Kasumi-1 (cell line): Measurements from ENCODE around the gene SPEM3.
A peak's percentile ranks its signal among the peaks of the same experiment; 100 is the strongest.

ENCODE experiments used
- DNase-seq, 2 experiments: peaks; one replicate each; lab custom pipeline; 2025; lab: John Stamatoyannopoulos, UW

The SPEM3 gene

GRCh38 chr17:7421186-7421585, 7.5 kb upstream of the SPEM3 start:
- DNase-seq: no peak

- no peak for DNase-seq
These were observed 5.0 kb upstream of the SPEM3 start for GRCh38 chr17:7423679-7424078.

GRCh38 chr17:7425316-7425715, 3.3 kb upstream of the SPEM3 start, which contains the start of gene SPEM2:
Gene SPEM2 (plus strand): TSS chr17:7425616. CDS start chr17:7425689, 73 bp downstream.
- DNase-seq: no peak

- no peak for DNase-seq
These were observed 2.9 kb upstream of the SPEM3 start for GRCh38 chr17:7425756-7426155.

- DNase-seq: no peak
These were observed 2.3 kb upstream of the SPEM3 start for GRCh38 chr17:7426203-7426863.

- DNase-seq: no peak
These were observed 1.7 kb upstream of the SPEM3 start for GRCh38 chr17:7426896-7427489.

- no peak for DNase-seq
These were observed 1.1 kb upstream of the SPEM3 start for GRCh38 chr17:7427549-7427948.

GRCh38 chr17:7429722-7430121, 1.1 kb downstream of the SPEM3 start:
- DNase-seq: no peak

- no peak for DNase-seq
These were observed 2.6 kb downstream of the SPEM3 start for GRCh38 chr17:7431231-7431630.

GRCh38 chr17:7432296-7432695, 3.6 kb downstream of the SPEM3 start:
- DNase-seq: no peak

GRCh38 chr17:7435676-7436555, 7.3 kb downstream of the SPEM3 start:
- peak; percentile 39 to 46 for DNase-seq

- peak in 1 of 2 experiments; percentile 37 for DNase-seq
These were observed 8.1 kb downstream of the SPEM3 start for GRCh38 chr17:7436556-7437368.

GRCh38 chr17:7437369-7437863, 8.8 kb downstream of the SPEM3 start:
- no peak for DNase-seq

- DNase-seq: peak in 1 of 2 experiments; percentile 32
These were observed 9.4 kb downstream of the SPEM3 start for GRCh38 chr17:7437950-7438614.

- no peak for DNase-seq
These were observed 10.2 kb downstream of the SPEM3 start for GRCh38 chr17:7438656-7439460.

- DNase-seq: peak in 1 of 2 experiments; percentile 18
These were observed 10.9 kb downstream of the SPEM3 start, which contains the start of gene FGF11 for GRCh38 chr17:7439462-7440112. Gene FGF11 (plus strand): TSS chr17:7439512. CDS start chr17:7439621, 109 bp downstream.

- DNase-seq: no peak
These were observed 11.6 kb downstream of the SPEM3 start for GRCh38 chr17:7440113-7440833.

GRCh38 chr17:7440834-7441195, 12.2 kb downstream of the SPEM3 start:
- no peak for DNase-seq

- DNase-seq: no peak
These were observed 12.6 kb downstream of the SPEM3 start for GRCh38 chr17:7441266-7441665.
